Measurements from ENCODE around the gene ANKRD55. TPM values are rescaled to one million over a fixed set of nuclear protein-coding genes. Genes with fewer than 3 reads are reported as not detected.
"Not testable (repeated sequence)": the region's sequence is repeated elsewhere in the genome, so short reads cannot be mapped to it uniquely, and the experiment has no call there.

Gene ANKRD55
- total and polyA plus RNA-seq, 12 donors, result 0.01 to 0.72 TPM; not detected in 10

GRCh38 chr5:56161439-56161823 lies 71.7 kb downstream of the ANKRD55 start:
- Histone ChIP-seq H3K27me3 (no peaks in the 10 kb centered on the region), H3K9me3 (no peaks in the 10 kb centered on the region), H3K27ac (no peak overlapping the region), H3K36me3 (no peaks in the 10 kb centered on the region), H3K4me3 (no peak overlapping the region), H3K4me1 (peaks cover 0 to 88% (median 10%) of the 10 kb centered on the region in 9 donors)
- intact Hi-C loops (cut with DNase I), result no loop called here
- no peak for DNase-seq
- 84 to 90% methylated on average over 3 of the region's 3 CpGs for WGBS, 2 donors
- no peak for ATAC-seq
- TF ChIP-seq, protein P1, sequence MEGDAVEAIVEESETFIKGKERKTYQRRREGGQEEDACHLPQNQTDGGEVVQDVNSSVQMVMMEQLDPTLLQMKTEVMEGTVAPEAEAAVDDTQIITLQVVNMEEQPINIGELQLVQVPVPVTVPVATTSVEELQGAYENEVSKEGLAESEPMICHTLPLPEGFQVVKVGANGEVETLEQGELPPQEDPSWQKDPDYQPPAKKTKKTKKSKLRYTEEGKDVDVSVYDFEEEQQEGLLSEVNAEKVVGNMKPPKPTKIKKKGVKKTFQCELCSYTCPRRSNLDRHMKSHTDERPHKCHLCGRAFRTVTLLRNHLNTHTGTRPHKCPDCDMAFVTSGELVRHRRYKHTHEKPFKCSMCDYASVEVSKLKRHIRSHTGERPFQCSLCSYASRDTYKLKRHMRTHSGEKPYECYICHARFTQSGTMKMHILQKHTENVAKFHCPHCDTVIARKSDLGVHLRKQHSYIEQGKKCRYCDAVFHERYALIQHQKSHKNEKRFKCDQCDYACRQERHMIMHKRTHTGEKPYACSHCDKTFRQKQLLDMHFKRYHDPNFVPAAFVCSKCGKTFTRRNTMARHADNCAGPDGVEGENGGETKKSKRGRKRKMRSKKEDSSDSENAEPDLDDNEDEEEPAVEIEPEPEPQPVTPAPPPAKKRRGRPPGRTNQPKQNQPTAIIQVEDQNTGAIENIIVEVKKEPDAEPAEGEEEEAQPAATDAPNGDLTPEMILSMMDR (IDR thresholded peaks at IDR 0.05), result no peak

DNA sequence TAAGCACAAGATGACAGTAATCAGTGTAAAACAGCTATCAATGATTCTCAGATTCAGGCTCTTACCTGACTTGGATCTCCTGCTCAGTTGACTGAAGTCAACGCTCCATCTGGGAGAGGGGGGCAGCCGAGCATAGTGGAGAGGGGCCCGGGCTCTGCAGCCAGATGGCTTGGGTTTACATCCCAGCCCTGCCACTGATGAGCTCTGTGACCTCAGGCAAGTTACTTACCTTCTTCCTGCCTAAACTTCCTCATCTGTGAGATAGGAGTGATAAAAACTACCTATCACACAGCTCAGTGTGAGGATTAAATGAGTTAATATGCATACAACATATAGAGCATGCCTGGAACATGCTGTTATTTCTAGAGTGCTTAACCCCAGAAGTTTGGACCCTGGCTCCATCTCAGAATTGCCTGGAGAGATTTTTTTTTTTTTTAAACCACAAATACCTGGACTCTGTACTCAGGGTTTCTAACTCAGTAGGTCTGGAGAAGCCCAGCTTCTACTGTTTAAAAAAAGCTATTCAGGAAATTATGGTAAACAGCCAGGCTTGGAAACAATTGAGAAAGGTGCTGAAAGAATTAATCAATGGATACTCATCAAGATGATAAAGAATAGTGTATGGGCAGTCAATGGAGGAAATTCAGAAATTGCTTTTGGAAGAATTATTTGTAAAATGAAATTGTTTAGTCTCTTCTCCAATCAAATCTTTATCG lies 72.2 kb downstream of the ANKRD55 start:
- WGBS, 2 donors, result 92 to 93% methylated on average over 4 of the region's 4 CpGs
- Histone ChIP-seq H3K9me3 (no peaks in the 10 kb centered on the region), H3K27ac (peak overlapping the region in 1 of 10 donors; percentile 81), H3K4me1 (peaks cover 0 to 88% (median 10%) of the 10 kb centered on the region in 9 donors), H3K4me3 (peak overlapping the region in 1 of 10 donors; percentile 8), H3K36me3 (no peaks in the 10 kb centered on the region), H3K27me3 (no peaks in the 10 kb centered on the region)
- intact Hi-C loops (cut with DNase I), result no loop called here
- no peak for DNase-seq
- TF ChIP-seq, protein P1 (IDR thresholded peaks at IDR 0.05), result no peak
- ATAC-seq, result no peak

DNA sequence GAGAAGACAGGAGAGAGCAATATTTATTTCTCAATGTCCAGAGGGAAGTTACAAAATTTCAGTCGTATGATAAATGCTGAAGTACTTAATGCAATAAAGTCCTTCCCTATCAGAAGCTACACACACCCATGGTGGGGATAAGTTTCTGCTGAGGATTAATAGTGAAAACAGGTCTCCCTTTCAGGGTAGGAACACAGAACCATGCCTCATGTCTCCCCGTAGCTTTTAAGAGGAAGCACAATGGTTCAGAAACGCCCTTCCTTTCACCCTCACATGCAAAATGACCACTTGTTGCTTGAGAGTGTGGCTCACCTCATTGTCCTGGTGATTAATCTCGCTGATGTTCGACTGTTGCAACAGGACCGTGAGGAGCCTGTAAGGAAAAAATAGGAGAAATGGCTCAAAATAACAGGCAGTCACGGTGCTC lies 73.6 kb downstream of the ANKRD55 start:
- WGBS, 2 donors, result 76 to 79% methylated on average over 7 of the region's 7 CpGs
- H3K27ac ChIP-seq, result peak overlapping the region in 1 of 10 donors; percentile 81
- no peaks in the 10 kb centered on the region for H3K36me3 ChIP-seq
- peaks cover 0 to 88% (median 5%) of the 10 kb centered on the region in 9 donors for H3K4me1 ChIP-seq
- H3K9me3 ChIP-seq, result no peaks in the 10 kb centered on the region
- intact Hi-C loops (cut with DNase I), result no loop called here
- TF ChIP-seq, protein P1 (IDR thresholded peaks at IDR 0.05), result no peak
- DNase-seq (no peak), ATAC-seq (peak in 3 of 8 donors; percentile 19 to 48 (median 23))
- H3K27me3 ChIP-seq, result no peaks in the 10 kb centered on the region
- H3K4me3 ChIP-seq, result peak overlapping the region in 1 of 10 donors; percentile 8

DNA sequence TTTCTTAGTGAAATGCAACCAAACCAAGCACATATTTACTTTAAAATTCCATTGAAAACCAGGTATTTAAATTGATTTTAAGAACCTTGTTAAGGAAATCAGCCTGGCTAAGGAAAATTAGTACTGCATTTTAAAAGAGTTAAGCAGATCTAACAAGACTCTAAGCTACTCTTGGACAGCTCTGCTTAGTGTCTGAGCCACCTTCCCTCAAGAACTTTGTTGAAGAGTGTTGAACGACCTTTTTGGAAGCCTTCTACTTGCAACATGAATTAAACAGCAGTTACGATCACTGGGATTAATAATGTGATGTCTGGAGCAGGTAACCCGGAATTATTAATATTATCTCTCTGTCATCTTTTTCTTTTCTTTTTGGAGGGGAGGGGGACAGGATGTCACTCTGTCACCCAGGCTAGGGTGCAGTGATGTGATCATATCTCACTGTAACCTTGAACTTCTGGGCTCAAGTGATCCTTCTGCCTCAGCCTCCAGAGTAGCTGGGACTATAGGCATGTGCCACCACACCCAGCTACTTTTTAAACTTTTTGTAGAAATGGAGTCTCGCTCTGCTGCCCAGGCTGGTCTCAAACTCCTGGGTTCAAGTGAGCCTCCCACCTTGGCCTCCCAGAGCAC lies 74.7 kb downstream of the ANKRD55 start:
- H3K27me3 ChIP-seq, result no peaks in the 10 kb centered on the region
- WGBS, 2 donors, result 84 to 86% methylated on average over 4 of the region's 4 CpGs
- peaks cover 0 to 92% (median 0%) of the 10 kb centered on the region in 9 donors for H3K4me1 ChIP-seq
- ATAC-seq (no peak), DNase-seq (no peak)
- H3K9me3 ChIP-seq, result no peaks in the 10 kb centered on the region
- intact Hi-C loops (cut with DNase I), result no loop called here
- H3K36me3 ChIP-seq, result no peaks in the 10 kb centered on the region
- H3K4me3 ChIP-seq, result no peak overlapping the region
- TF ChIP-seq, protein P1 (IDR thresholded peaks at IDR 0.05), result no peak
- peak overlapping the region in 1 of 10 donors; percentile 82 for H3K27ac ChIP-seq

DNA sequence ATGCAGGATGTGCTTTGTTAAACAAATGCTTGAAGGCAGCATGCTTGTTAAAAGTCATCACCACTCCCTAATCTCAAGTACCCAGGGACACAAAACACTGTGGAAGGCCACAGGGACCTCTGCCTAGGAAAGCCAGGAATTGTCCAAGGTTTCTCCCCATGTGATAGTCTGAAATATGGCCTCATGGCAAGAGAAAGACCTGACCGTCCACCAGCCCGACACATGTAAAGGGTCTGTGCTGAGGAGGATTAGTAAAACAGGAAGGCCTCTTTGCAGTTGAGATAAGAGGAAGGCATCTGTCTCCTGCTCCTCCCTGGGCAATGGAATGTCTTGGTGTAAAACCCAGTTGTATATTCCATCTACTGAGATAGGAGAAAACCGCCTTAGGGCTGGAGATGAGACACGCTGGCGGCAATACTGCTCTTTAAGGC lies 75.9 kb downstream of the ANKRD55 start:
- WGBS, 2 donors, result 77 to 91% methylated on average over 5 of the region's 5 CpGs
- H3K4me1 ChIP-seq, result peaks cover 0 to 96% (median 0%) of the 10 kb centered on the region in 9 donors
- intact Hi-C loops (cut with DNase I), result not testable (repeated sequence)

DNA sequence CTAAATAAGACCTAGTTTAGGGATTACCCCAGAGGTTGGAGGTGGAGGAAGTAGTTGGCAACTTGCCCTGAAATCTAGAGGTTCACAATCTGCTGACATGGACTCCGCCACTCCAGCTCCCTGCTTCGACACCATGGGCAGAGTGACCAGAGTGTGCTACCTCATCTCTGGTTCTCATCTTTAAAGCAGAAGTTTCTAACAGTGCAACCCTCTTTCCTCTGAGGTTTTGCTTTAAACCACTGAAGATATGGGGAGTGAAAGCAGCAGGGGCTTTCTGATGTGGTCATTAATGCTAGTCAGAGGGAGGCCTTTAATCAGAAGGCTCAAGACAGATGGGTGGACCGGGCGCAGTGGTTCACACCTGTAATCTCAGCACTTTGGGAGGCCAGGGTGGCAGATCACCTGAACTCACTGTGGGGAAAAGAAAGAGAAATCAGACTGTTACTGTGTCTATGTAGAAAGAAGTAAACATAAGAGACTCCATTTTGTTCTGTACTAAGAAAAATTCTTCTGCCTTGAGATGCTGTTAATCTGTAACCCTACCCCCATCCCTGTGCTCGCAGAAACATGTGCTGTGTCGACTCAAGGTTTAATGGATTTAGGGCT lies 76.4 kb downstream of the ANKRD55 start:
- H3K36me3 ChIP-seq; H3K4me3 ChIP-seq; DNase-seq; H3K27me3 ChIP-seq; intact Hi-C loops (cut with DNase I); H3K9me3 ChIP-seq: not testable (repeated sequence)
- H3K4me1 ChIP-seq, result peaks cover 0 to 96% (median 0%) of the 10 kb centered on the region in 9 donors
- peak in 1 of 8 donors; percentile 40 for ATAC-seq
- peak overlapping the region in 1 of 10 donors; percentile 82 for H3K27ac ChIP-seq
- WGBS, 2 donors, result 73 to 81% methylated on average over 6 of the region's 6 CpGs

More for the DNA sequence above, 75.9 kb downstream of the ANKRD55 start:
- not testable (repeated sequence) for H3K27me3 ChIP-seq, ATAC-seq, H3K36me3 ChIP-seq, H3K4me3 ChIP-seq, H3K9me3 ChIP-seq, DNase-seq
- peak overlapping the region in 1 of 10 donors; percentile 82 for H3K27ac ChIP-seq
